NT2/D1 (cell line): Measurements from ENCODE around the gene CYREN.
"Not testable (repeated sequence)": the region's sequence is repeated elsewhere in the genome, so short reads cannot be mapped to it uniquely, and the experiment has no call there.

Experiments used
- DNase-seq: peaks from one replicate; pipeline ENCODE4 v3.0.0-alpha.2; 2011; ENCODE audit warnings: low read depth, low spot score
- H3K27me3 ChIP-seq: 2 replicates; pipeline ENCODE4 v1.6.0; 2011; ENCODE audit warnings: mild to moderate bottlenecking; ENCODE audit not compliant: insufficient read length, insufficient read depth
- H3K36me3 ChIP-seq: 2 replicates; pipeline ENCODE4 v1.6.1; 2011; ENCODE audit warnings: mild to moderate bottlenecking, low read length, mixed read lengths; ENCODE audit not compliant: insufficient read depth, insufficient read length
- H3K4me1 ChIP-seq: 2 replicates; pipeline ENCODE4 v1.5.1; 2011; ENCODE audit not compliant: insufficient read depth, insufficient read length
- H3K4me3 ChIP-seq: 2 replicates; pipeline ENCODE4 v1.5.1; 2011; ENCODE audit warnings: low read depth; ENCODE audit not compliant: insufficient read length
- H3K9ac ChIP-seq: 2 replicates; pipeline ENCODE4 v1.6.0; 2011; ENCODE audit warnings: low read depth; ENCODE audit not compliant: insufficient read length
- H3K9me3 ChIP-seq: 2 replicates; pipeline ENCODE4 v1.5.1; 2011; ENCODE audit warnings: mild to moderate bottlenecking, low read length; ENCODE audit not compliant: insufficient read depth
- SUZ12 ChIP-seq: IDR thresholded peaks from 2 replicates; pipeline ENCODE4 v1.6.1; 2011; ENCODE audit not compliant: insufficient read length, insufficient read depth; ENCODE audit errors: extremely low read depth
- YY1 ChIP-seq: IDR thresholded peaks from 2 replicates; pipeline ENCODE4 v1.6.1; 2011; ENCODE audit not compliant: insufficient read length, insufficient read depth
- ZNF274 ChIP-seq: IDR thresholded peaks from 2 replicates; pipeline ENCODE4 v1.6.1; 2011; ENCODE audit warnings: mild to moderate bottlenecking, low read depth, low read length

CYREN gene, protein sequence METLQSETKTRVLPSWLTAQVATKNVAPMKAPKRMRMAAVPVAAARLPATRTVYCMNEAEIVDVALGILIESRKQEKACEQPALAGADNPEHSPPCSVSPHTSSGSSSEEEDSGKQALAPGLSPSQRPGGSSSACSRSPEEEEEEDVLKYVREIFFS

DNA sequence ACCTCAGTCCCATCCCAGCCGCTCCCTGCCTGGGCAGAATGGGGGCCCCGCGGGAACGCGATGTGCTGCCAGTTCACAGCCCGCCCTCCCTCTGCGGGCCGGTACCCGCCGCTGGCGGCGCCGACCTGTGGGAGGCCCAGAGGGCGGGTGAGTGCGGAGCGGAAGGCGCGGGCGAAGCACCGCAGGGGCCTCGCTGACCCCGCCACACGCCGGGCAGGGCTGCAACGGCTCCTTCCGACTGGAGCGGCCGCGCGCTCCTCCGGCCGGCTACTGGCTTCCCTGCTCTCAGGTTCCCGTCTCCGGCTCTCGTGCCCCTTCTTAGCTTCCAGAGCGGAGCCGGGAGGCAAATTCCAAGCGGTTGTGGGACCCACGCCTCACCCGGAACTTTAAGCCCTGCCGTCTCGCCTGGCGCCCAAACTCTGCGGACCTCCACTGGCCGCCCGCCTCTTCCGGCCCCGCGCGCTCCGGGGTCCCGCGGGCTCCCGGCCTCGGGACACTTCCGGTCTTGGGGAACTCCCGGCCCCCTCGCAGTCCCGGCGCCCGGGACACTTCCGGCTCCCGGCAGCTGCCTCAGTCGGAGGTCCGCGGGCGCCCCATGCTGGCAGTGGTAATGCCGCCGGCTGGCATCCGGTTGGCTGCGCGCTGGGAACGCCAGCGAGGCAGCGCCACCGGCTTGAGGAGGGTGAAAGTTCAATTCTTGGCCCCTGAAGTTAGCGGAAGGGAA is at the start of gene CYREN:
Gene CYREN, minus strand, starts transcription at position 434 of the 724 bp plus-strand sequence. CDS start 1,785 bp downstream, outside the sequence.
- TF ChIP-seq ZNF274: no peak
- TF ChIP-seq YY1: no peak
- no peak for TF ChIP-seq SUZ12
- no peaks in the 10 kb centered on the region for H3K27me3 ChIP-seq
- H3K36me3 ChIP-seq: peaks cover 36% of the 10 kb centered on the region
- peaks cover 13% of the 10 kb centered on the region for H3K4me1 ChIP-seq
- peak; percentile 89 for DNase-seq
- no peaks in the 10 kb centered on the region for H3K9me3 ChIP-seq
- H3K9ac ChIP-seq: peak within 1 kb of the TSS; percentile 94
- peak within 1 kb of the TSS; percentile 79 for H3K4me3 ChIP-seq

GRCh38 chr7:135217645-135218509 is 47.4 kb upstream of the CYREN start:
- no peaks in the 10 kb centered on the region for H3K4me1 ChIP-seq
- TF ChIP-seq YY1: no peak
- no peak for TF ChIP-seq ZNF274
- no peak for TF ChIP-seq SUZ12
- H3K27me3 ChIP-seq: no peaks in the 10 kb centered on the region
- H3K4me3 ChIP-seq: no peak overlapping the region
- H3K36me3 ChIP-seq: no peaks in the 10 kb centered on the region
- no peak for DNase-seq
- H3K9me3 ChIP-seq: no peaks in the 10 kb centered on the region
- H3K9ac ChIP-seq: no peak overlapping the region

GRCh38 chr7:135215698-135216097 is 45.2 kb upstream of the CYREN start:
- H3K9ac ChIP-seq: no peak overlapping the region
- H3K27me3 ChIP-seq: peaks cover 5% of the 10 kb centered on the region
- TF ChIP-seq YY1: no peak
- no peak for TF ChIP-seq SUZ12
- TF ChIP-seq ZNF274: no peak
- H3K4me1 ChIP-seq: no peaks in the 10 kb centered on the region
- no peaks in the 10 kb centered on the region for H3K9me3 ChIP-seq
- no peak for DNase-seq
- H3K36me3 ChIP-seq: no peaks in the 10 kb centered on the region
- no peak overlapping the region for H3K4me3 ChIP-seq

- H3K4me1 ChIP-seq: no peaks in the 10 kb centered on the region
- H3K4me3 ChIP-seq: no peak overlapping the region
- H3K9ac ChIP-seq: no peak overlapping the region
- TF ChIP-seq ZNF274 (no peak), SUZ12 (no peak), YY1 (no peak)
- no peaks in the 10 kb centered on the region for H3K9me3 ChIP-seq
- DNase-seq: no peak
- H3K27me3 ChIP-seq: peaks cover 9% of the 10 kb centered on the region
- H3K36me3 ChIP-seq: no peaks in the 10 kb centered on the region
Observed at GRCh38 chr7:135215180-135215579, 44.7 kb upstream of the CYREN start.

DNA sequence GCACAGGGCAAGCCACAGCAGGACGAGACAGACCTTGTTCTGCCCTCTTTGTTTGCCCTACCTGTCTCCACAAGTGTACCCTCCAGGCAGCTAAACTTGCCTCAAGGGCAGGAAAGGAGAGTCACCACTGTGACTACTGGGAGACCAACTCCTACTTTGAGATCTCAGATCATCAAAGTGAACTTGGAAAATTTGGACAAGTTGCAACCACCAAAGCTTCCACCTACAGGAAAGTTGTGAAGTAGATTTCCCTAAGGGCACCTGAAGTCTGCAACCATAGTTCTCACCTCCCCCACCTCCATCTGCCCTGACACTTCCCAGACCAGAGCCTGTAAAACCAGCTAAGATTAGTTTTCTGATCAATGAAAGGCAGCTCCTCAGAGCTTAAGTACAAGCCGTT is 43.3 kb upstream of the CYREN start:
- Histone ChIP-seq H3K27me3 (peaks cover 9% of the 10 kb centered on the region), H3K9me3 (no peaks in the 10 kb centered on the region), H3K36me3 (peaks cover 4% of the 10 kb centered on the region), H3K4me1 (no peaks in the 10 kb centered on the region), H3K9ac (no peak overlapping the region), H3K4me3 (no peak overlapping the region)
- DNase-seq: no peak
- TF ChIP-seq ZNF274: no peak

DNA sequence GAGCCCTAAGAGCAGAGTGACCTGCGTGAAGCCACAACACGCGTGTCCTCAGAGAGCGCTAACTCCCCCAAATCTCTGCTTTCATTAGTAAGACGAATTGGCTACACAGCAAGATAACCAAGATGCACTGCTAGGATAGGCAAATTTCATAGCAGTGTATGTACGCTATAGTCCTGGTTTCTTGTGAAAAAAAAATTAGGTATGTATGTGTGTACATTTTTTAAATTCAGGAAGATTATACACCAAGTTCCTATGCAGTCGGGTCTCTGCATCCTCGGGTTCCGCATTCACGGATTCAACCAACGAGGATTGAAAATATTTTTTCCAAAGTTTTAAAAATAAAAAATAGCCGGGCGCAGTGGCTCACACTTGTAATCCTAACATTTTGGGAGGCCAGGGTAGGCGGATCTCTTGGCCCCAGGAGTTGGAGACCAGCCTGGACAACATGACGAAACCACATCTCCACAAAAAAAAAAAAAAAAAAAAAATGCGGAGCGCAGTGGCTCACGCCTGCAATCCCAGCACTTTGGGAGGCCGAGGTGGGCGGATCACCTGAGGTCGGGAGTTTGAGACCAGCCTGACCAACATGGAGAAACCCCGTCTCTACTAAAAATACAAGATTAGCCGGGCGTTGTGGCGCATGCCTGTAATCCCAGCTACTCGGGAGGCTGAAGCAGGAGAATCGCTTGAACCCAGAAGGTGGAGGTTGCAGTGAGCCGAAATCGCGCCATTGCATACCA is 41.6 kb upstream of the CYREN start:
- not testable (repeated sequence) for H3K9me3 ChIP-seq, H3K27me3 ChIP-seq, DNase-seq, H3K4me1 ChIP-seq, H3K36me3 ChIP-seq
- peak overlapping the region; percentile 59 for H3K9ac ChIP-seq
- peak overlapping the region; percentile 53 for H3K4me3 ChIP-seq
